SH-SY5Y (cell line): ENCODE measurements around the gene KIF1B.

Experiments used
- GATA2 ChIP-seq: IDR thresholded peaks from 2 replicates; pipeline ENCODE4 v1.6.1; 2011; ENCODE audit warnings: mild to moderate bottlenecking, low read depth, low read length
- GATA3 ChIP-seq: IDR thresholded peaks from 2 replicates; pipeline ENCODE4 v1.6.1; 2011; ENCODE audit warnings: low read depth, mild to moderate bottlenecking, low read length, moderate library complexity

GRCh38 chr1:10309243-10310011 is 99.1 kb downstream of the KIF1B start:
- no peak for TF ChIP-seq GATA2
- TF ChIP-seq GATA3: no peak
